Erythroblast (primary cell): ENCODE measurements around the gene SRGAP1.

Experiments used
- GATA1 ChIP-seq: IDR thresholded peaks from 2 replicates; pipeline ENCODE4 v1.6.1; 2011; ENCODE audit warnings: low read depth, mild to moderate bottlenecking, control low read depth, low read length, moderate library complexity
- POLR2A ChIP-seq: IDR thresholded peaks from 2 replicates; pipeline ENCODE4 v1.6.1; 2011; ENCODE audit warnings: mild to moderate bottlenecking, low read length

GRCh38 chr12:64070454-64070853 is 226.0 kb downstream of the SRGAP1 start:
- TF ChIP-seq POLR2A (no peak), GATA1 (no peak)
